Hepatic stellate cell (primary cell): ENCODE results near the gene TBC1D8.
A peak's percentile ranks its signal among the peaks of the same experiment; 100 is the strongest.

ENCODE experiments used
- DNase-seq: peaks from one replicate; pipeline ENCODE4 v3.0.0; 2011; ENCODE audit warnings: low spot score

The TBC1D8 gene

GRCh38 chr2:100976645-100977391 is 174.4 kb downstream of the TBC1D8 start:
- peak; percentile 77 for DNase-seq

GRCh38 chr2:100976061-100976460 is 175.1 kb downstream of the TBC1D8 start:
- DNase-seq, result no peak

GRCh38 chr2:100975521-100975785 is 175.7 kb downstream of the TBC1D8 start:
- no peak for DNase-seq

- DNase-seq, result no peak
Measured at GRCh38 chr2:100974712-100975520, 176.3 kb downstream of the TBC1D8 start.

GRCh38 chr2:100972452-100972851 is 178.7 kb downstream of the TBC1D8 start:
- DNase-seq, result no peak

- DNase-seq, result no peak
Measured at GRCh38 chr2:100971221-100971620, 180.0 kb downstream of the TBC1D8 start.

GRCh38 chr2:100969998-100970397 is 181.2 kb downstream of the TBC1D8 start:
- no peak for DNase-seq

GRCh38 chr2:100968146-100969145 is 182.7 kb downstream of the TBC1D8 start:
- no peak for DNase-seq

- DNase-seq, result no peak
Measured at GRCh38 chr2:100967716-100968115, 183.5 kb downstream of the TBC1D8 start.

GRCh38 chr2:100965596-100965995 is 185.6 kb downstream of the TBC1D8 start:
- DNase-seq, result no peak

- no peak for DNase-seq
Measured at GRCh38 chr2:100964681-100965169, 186.5 kb downstream of the TBC1D8 start.

- DNase-seq, result no peak
Measured at GRCh38 chr2:100964222-100964621, 187.0 kb downstream of the TBC1D8 start.

- DNase-seq, result no peak
Measured at GRCh38 chr2:100963026-100963375, 188.2 kb downstream of the TBC1D8 start.

GRCh38 chr2:100962366-100963025 is 188.7 kb downstream of the TBC1D8 start:
- DNase-seq, result no peak

GRCh38 chr2:100960688-100961087 is 190.5 kb downstream of the TBC1D8 start:
- DNase-seq, result no peak

- no peak for DNase-seq
Measured at GRCh38 chr2:100959225-100959880, 191.8 kb downstream of the TBC1D8 start.

- peak; percentile 70 for DNase-seq
Measured at GRCh38 chr2:100957996-100958653, 193.1 kb downstream of the TBC1D8 start.
